PC-9 (cell line): ENCODE data around the gene TAF11L7.
"Not testable (repeated sequence)": the region's sequence is repeated elsewhere in the genome, so short reads cannot be mapped to it uniquely, and the experiment has no call there.

ENCODE experiments used
- CTCF ChIP-seq: fragments of 200-600 bp; sonication (generic); conservative IDR thresholded peaks from 2 replicates; pipeline ENCODE4 v1.6.1; 2017; ENCODE audit warnings: mixed run types, antibody characterized with exemption, mild to moderate bottlenecking, moderate library complexity
- EZH2 ChIP-seq: fragments of 200-600 bp; sonication (generic); IDR thresholded peaks from 2 replicates; pipeline ENCODE4 v1.8.0; 2017; ENCODE audit warnings: antibody characterized with exemption, low read depth

GRCh38 chr5:17603880-17604279, 18.3 kb upstream of the TAF11L7 start, which contains the start of gene TAF11L11:
- TF ChIP-seq CTCF, EZH2: not testable (repeated sequence)
